WI38 (cell line): ENCODE data around the gene PDXDC1.
"Not testable (repeated sequence)": the region's sequence is repeated elsewhere in the genome, so short reads cannot be mapped to it uniquely, and the experiment has no call there.

Source experiments
- H3K4me3 ChIP-seq: 2 replicates; pipeline ENCODE4 v1.5.1; 2011; ENCODE audit warnings: low read depth, mild to moderate bottlenecking, control low read depth, low read length
- CTCF ChIP-seq: IDR thresholded peaks from 2 replicates; pipeline ENCODE4 v1.5.1; 2012; ENCODE audit warnings: low read depth, mild to moderate bottlenecking, control low read depth, low read length

Gene PDXDC1

GRCh38 chr16:15022194-15022593 is 47.4 kb downstream of the PDXDC1 start:
- not testable (repeated sequence) for H3K4me3 ChIP-seq
- TF ChIP-seq CTCF = peak; percentile 18; the same call in 1 of the 2 replicates

GRCh38 chr16:15023381-15024077 is 48.7 kb downstream of the PDXDC1 start:
- not testable (repeated sequence) for H3K4me3 ChIP-seq

GRCh38 chr16:15024858-15025199 is 50.0 kb downstream of the PDXDC1 start:
- H3K4me3 ChIP-seq = not testable (repeated sequence)

- not testable (repeated sequence) for H3K4me3 ChIP-seq
Observed at GRCh38 chr16:15025234-15025951, 50.6 kb downstream of the PDXDC1 start.

- H3K4me3 ChIP-seq = not testable (repeated sequence)
Observed at GRCh38 chr16:15027051-15027450, 52.2 kb downstream of the PDXDC1 start.

GRCh38 chr16:15027503-15028344 is 52.9 kb downstream of the PDXDC1 start:
- not testable (repeated sequence) for H3K4me3 ChIP-seq

GRCh38 chr16:15028345-15028715 is 53.5 kb downstream of the PDXDC1 start:
- not testable (repeated sequence) for H3K4me3 ChIP-seq

- not testable (repeated sequence) for H3K4me3 ChIP-seq
Observed at GRCh38 chr16:15028801-15029698, 54.2 kb downstream of the PDXDC1 start.

GRCh38 chr16:15029749-15030148 is 54.9 kb downstream of the PDXDC1 start:
- not testable (repeated sequence) for H3K4me3 ChIP-seq

GRCh38 chr16:15031179-15031578 is 56.4 kb downstream of the PDXDC1 start:
- TF ChIP-seq CTCF = no peak

GRCh38 chr16:15031586-15031985 is 56.8 kb downstream of the PDXDC1 start:
- no peak overlapping the region for H3K4me3 ChIP-seq
- no peak for TF ChIP-seq CTCF

More at GRCh38 chr16:15031179-15031578, 56.4 kb downstream of the PDXDC1 start:
- no peak overlapping the region for H3K4me3 ChIP-seq
